H9 (cell line): ENCODE measurements around the gene VPS54. TPM values are rescaled to one million over a fixed set of nuclear protein-coding genes. Genes with fewer than 3 reads are reported as not detected.

Experiments
- DNase-seq: peaks from one replicate; pipeline ENCODE4 v3.0.0-alpha.2; 2017
- H2AFZ ChIP-seq: one replicate; pipeline ENCODE4 v1.6.1; 2013; ENCODE audit warnings: mild to moderate bottlenecking, low read length, control low read depth, moderate library complexity
- H2AK5ac ChIP-seq: 2 replicates; pipeline ENCODE4 v1.6.1; 2013; ENCODE audit warnings: low read length, control low read depth, mixed read lengths; ENCODE audit not compliant: insufficient read length
- H2BK120ac ChIP-seq: one replicate; pipeline ENCODE4 v1.6.1; 2013; ENCODE audit warnings: low read depth, mild to moderate bottlenecking, low read length, control low read depth, inconsistent platforms; ENCODE audit not compliant: poor library complexity, severe bottlenecking
- H2BK12ac ChIP-seq: 2 replicates; pipeline ENCODE4 v1.6.1; 2013; ENCODE audit warnings: low read length, control low read depth, mixed read lengths, low read depth; ENCODE audit not compliant: insufficient read length
- H2BK15ac ChIP-seq: 2 replicates; pipeline ENCODE4 v1.6.1; 2013; ENCODE audit warnings: low read depth, low read length, control low read depth
- H2BK20ac ChIP-seq: one replicate; pipeline ENCODE4 v1.6.1; 2013; ENCODE audit warnings: low read depth, mild to moderate bottlenecking, low read length, control low read depth, inconsistent platforms; ENCODE audit not compliant: poor library complexity, severe bottlenecking
- H2BK5ac ChIP-seq: 2 replicates; pipeline ENCODE4 v1.6.1; 2013; ENCODE audit warnings: low read length, control low read depth, mixed read lengths; ENCODE audit not compliant: insufficient read length
- H3K14ac ChIP-seq: 2 replicates; pipeline ENCODE4 v1.6.1; 2013; ENCODE audit warnings: low read length, control low read depth; ENCODE audit not compliant: insufficient read depth
- H3K18ac ChIP-seq: 2 replicates; pipeline ENCODE4 v1.6.1; 2013; ENCODE audit warnings: low read depth, mild to moderate bottlenecking, mixed read lengths, low read length, control low read depth; ENCODE audit not compliant: insufficient read length
- H3K23ac ChIP-seq: 2 replicates; pipeline ENCODE4 v1.6.1; 2013; ENCODE audit warnings: low read length, control low read depth, mixed read lengths, low read depth; ENCODE audit not compliant: insufficient read length
- H3K23me2 ChIP-seq: 2 replicates; pipeline ENCODE4 v1.6.1; 2013; ENCODE audit warnings: low read depth, mild to moderate bottlenecking, mixed read lengths, low read length, control low read depth; ENCODE audit not compliant: insufficient read length, poor library complexity, severe bottlenecking
- H3K27ac ChIP-seq: 2 replicates; pipeline ENCODE4 v1.5.1; 2013; ENCODE audit warnings: low read length, control low read depth, mixed read lengths, low read depth; ENCODE audit not compliant: insufficient read length
- H3K27me3 ChIP-seq: 2 replicates; pipeline ENCODE4 v1.6.1; 2013; ENCODE audit warnings: low read length, control low read depth, inconsistent platforms; ENCODE audit not compliant: insufficient read depth
- H3K4ac ChIP-seq: 2 replicates; pipeline ENCODE4 v1.6.1; 2013; ENCODE audit warnings: low read depth, mild to moderate bottlenecking, control low read depth, inconsistent platforms, low read length, moderate library complexity
- H3K4me1 ChIP-seq: 2 replicates; pipeline ENCODE4 v1.6.1; 2013; ENCODE audit warnings: low read length, control low read depth, inconsistent platforms; ENCODE audit not compliant: insufficient read depth
- H3K4me2 ChIP-seq: 2 replicates; pipeline ENCODE4 v1.6.1; 2013; ENCODE audit warnings: low read length, control low read depth, mixed read lengths; ENCODE audit not compliant: insufficient read length, insufficient read depth
- H3K56ac ChIP-seq: 2 replicates; pipeline ENCODE4 v1.6.1; 2013; ENCODE audit warnings: low read depth, mild to moderate bottlenecking, mixed read lengths, low read length, control low read depth; ENCODE audit not compliant: insufficient read length
- H3K79me1 ChIP-seq: 2 replicates; pipeline ENCODE4 v1.6.1; 2013; ENCODE audit warnings: low read depth, mild to moderate bottlenecking, moderate library complexity, low read length, control low read depth, inconsistent platforms; ENCODE audit not compliant: insufficient read depth, poor library complexity, severe bottlenecking
- H3K79me2 ChIP-seq: 2 replicates; pipeline ENCODE4 v1.6.1; 2013; ENCODE audit warnings: low read length, control low read depth, inconsistent platforms; ENCODE audit not compliant: insufficient read depth
- H3K9ac ChIP-seq: 2 replicates; pipeline ENCODE4 v1.6.1; 2013; ENCODE audit warnings: low read length, control low read depth, mixed read lengths; ENCODE audit not compliant: insufficient read length; ENCODE audit errors: extremely low read depth
- H3K9me3 ChIP-seq: one replicate; pipeline ENCODE4 v1.6.1; 2013; ENCODE audit warnings: low read depth, low read length, inconsistent platforms; ENCODE audit not compliant: control insufficient read depth
- H3T11ph ChIP-seq: one replicate; pipeline ENCODE4 v1.6.1; 2013; ENCODE audit warnings: mild to moderate bottlenecking, low read length, control low read depth, inconsistent platforms
- H4K20me1 ChIP-seq: one replicate; pipeline ENCODE4 v1.6.1; 2013; ENCODE audit not compliant: control insufficient read depth, insufficient read length, insufficient read depth
- H4K5ac ChIP-seq: 2 replicates; pipeline ENCODE4 v1.6.1; 2013; ENCODE audit warnings: low read depth, mild to moderate bottlenecking, mixed read lengths, low read length, control low read depth; ENCODE audit not compliant: insufficient read length
- H4K8ac ChIP-seq: replicated peaks from 2 replicates; pipeline ENCODE4 v1.6.1; 2013; ENCODE audit warnings: low read length, control low read depth, mixed read lengths, low read depth; ENCODE audit not compliant: insufficient read length
- H4K91ac ChIP-seq: 2 replicates; pipeline ENCODE4 v1.6.1; 2013; ENCODE audit warnings: low read depth, mild to moderate bottlenecking, moderate library complexity, mixed read lengths, low read length, control low read depth; ENCODE audit not compliant: insufficient read length
- H3K27ac Mint-ChIP-seq, 3 experiments: 2 replicates in 2 of 3; 3 replicates in 1 of 3; pipeline ENCODE4 v1.8.0; 2020 to 2021; ENCODE audit warnings: mixed read lengths in 3 of 3, mild to moderate bottlenecking in 1 of 3, moderate library complexity in 1 of 3
- H3K27me3 Mint-ChIP-seq: 2 replicates; pipeline ENCODE4 v1.8.0; 2021; ENCODE audit warnings: low read depth, mild to moderate bottlenecking, moderate library complexity, mixed read lengths
- H3K36me3 Mint-ChIP-seq, 3 experiments: 2 replicates in 2 of 3; 3 replicates in 1 of 3; pipeline ENCODE4 v1.8.0; 2020 to 2021; ENCODE audit warnings: low read depth in 3 of 3, mixed read lengths in 3 of 3; ENCODE audit not compliant: insufficient read depth in 1 of 3
- H3K4me1 Mint-ChIP-seq, 2 experiments: 2 replicates each; pipeline ENCODE4 v1.8.0; 2020; ENCODE audit warnings: mixed read lengths in 2 of 2
- H3K4me3 Mint-ChIP-seq, 2 experiments: 2 replicates in 1 of 2; 3 replicates in 1 of 2; pipeline ENCODE4 v1.8.0; 2020 to 2021; ENCODE audit warnings: mild to moderate bottlenecking in 2 of 2, mixed read lengths in 2 of 2, moderate library complexity in 1 of 2
- H3K9me3 Mint-ChIP-seq, 2 experiments: 2 replicates in 1 of 2; 3 replicates in 1 of 2; pipeline ENCODE4 v1.8.0; 2020; ENCODE audit warnings: mild to moderate bottlenecking in 2 of 2, mixed read lengths in 2 of 2, moderate library complexity in 1 of 2
- CTCF ChIP-seq: fragments of 200-600 bp; sonication (generic); conservative IDR thresholded peaks from 3 replicates; pipeline ENCODE4 v1.8.0; 2021; ENCODE audit warnings: antibody characterized with exemption, mild to moderate bottlenecking
- WGBS: extraction: QIAGEN DNeasy Blood & Tissue Kit; methylation state at CpG from one replicate; pipeline ENCODE4 v1.1.7; 2013; ENCODE audit warnings: missing lambda C conversion rate, low lambda C conversion rate, mixed read lengths; ENCODE audit not compliant: insufficient read length; ENCODE audit errors: extremely low coverage; 5-methylcytosine and 5-hydroxymethylcytosine counted together
- total RNA-seq: library from RNA; stranded (reverse); gene quantifications from 2 replicates; pipeline ENCODE4 v1.2.1, GENCODE V29; 2021

VPS54 gene
- total RNA-seq, 1 experiment from 2014 or later: 13.4 TPM

DNA sequence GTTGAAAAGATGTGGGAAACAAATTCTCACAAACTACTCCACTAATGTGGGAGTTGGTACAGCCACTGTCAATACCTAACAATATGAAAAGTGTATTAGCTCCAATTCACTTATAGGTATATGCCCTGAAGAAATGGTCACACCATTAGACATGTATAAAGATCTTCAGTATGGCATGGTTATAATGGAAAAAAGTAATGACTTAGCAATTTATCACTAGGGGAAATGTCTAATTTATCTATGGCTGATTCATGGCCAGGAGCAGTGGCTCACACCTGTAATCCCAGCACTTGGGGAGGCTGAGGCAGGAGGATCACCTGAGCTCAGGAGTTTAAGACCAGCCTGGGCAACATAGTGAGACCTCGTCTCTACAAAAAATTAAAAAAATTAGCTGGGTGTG is 125.1 kb downstream of the VPS54 start:
- Histone ChIP-seq H2BK120ac (no peak overlapping the region), H2BK12ac (no peak overlapping the region), H3K23me2 (no peaks in the 10 kb centered on the region), H3K79me1 (no peaks in the 10 kb centered on the region), H4K8ac (no peak overlapping the region), H3K9me3 (no peaks in the 10 kb centered on the region), H2AK5ac (no peak overlapping the region), H2BK20ac (no peak overlapping the region), H4K91ac (no peak overlapping the region), H3K27me3 (no peaks in the 10 kb centered on the region), H3K18ac (no peak overlapping the region), H3K4me1 (no peaks in the 10 kb centered on the region), H2BK15ac (no peak overlapping the region), H3T11ph (no peak overlapping the region), H3K9ac (no peak overlapping the region), H3K79me2 (no peaks in the 10 kb centered on the region), H2AFZ (no peak overlapping the region), H4K5ac (no peak overlapping the region), H3K4ac (no peak overlapping the region), H3K14ac (no peak overlapping the region), H3K27ac (no peak overlapping the region), H3K4me2 (no peak overlapping the region), H3K56ac (no peak overlapping the region), H3K23ac (no peak overlapping the region), H4K20me1 (no peaks in the 10 kb centered on the region), H2BK5ac (no peak overlapping the region)
- Mint-ChIP-seq H3K4me3 (no peak overlapping the region), H3K27ac (peak overlapping the region in 2 of 3 experiments; percentile 7 to 99; a peak in 3 of 7 replicates), H3K4me1 (peaks cover 2 to 5% of the 10 kb centered on the region in 2 experiments), H3K36me3 (peaks cover 17 to 58% (median 40%) of the 10 kb centered on the region in 3 experiments), H3K27me3 (no peaks in the 10 kb centered on the region; the same call in 1 of the 2 replicates), H3K9me3 (no peaks in the 10 kb centered on the region)
- WGBS: no CpG with 5 or more reads among the region's 1 CpG
- no peak for TF ChIP-seq CTCF
- DNase-seq: no peak
